ENCODE data around the gene ZNF609. TPM values are rescaled to one million over a fixed set of nuclear protein-coding genes. Genes with fewer than 3 reads are reported as not detected.
A peak's percentile ranks its signal among the peaks of the same experiment; 100 is the strongest.

ZNF609 gene
- 24.4 TPM for polyA plus RNA-seq
- long read RNA-seq, donor 1, result 0 reads
- long read RNA-seq, donor 2, partial matches to known transcripts, result 16 of 18 reads
- long read RNA-seq, donor 2, other reads (novel, unspliced or antisense), result 0 of 18 reads
- long read RNA-seq, donor 3, result 0 reads
- long read RNA-seq, donor 4, result 0 reads
- long read RNA-seq, donor 5, result 0 reads
- long read RNA-seq, donor 6, partial matches to known transcripts, result 5 of 7 reads
- long read RNA-seq, donor 6, other reads (novel, unspliced or antisense), result 0 of 7 reads
- long read RNA-seq, donor 7, result 0 reads
- long read RNA-seq, donor 8, full-length matches to known transcripts, result 5 of 18 reads
- long read RNA-seq, donor 8, partial matches to known transcripts, result 13 of 18 reads
- long read RNA-seq, donor 8, other reads (novel, unspliced or antisense), result 0 of 18 reads
- long read RNA-seq, donor 9, partial matches to known transcripts, result 10 of 11 reads
- long read RNA-seq, donor 9, other reads (novel, unspliced or antisense), result 0 of 11 reads
- long read RNA-seq, donor 10, partial matches to known transcripts, result 0 of 2 reads
- long read RNA-seq, donor 10, other reads (novel, unspliced or antisense), result 0 of 2 reads
- long read RNA-seq, donor 11, partial matches to known transcripts, result 51 of 56 reads
- long read RNA-seq, donor 11, other reads (novel, unspliced or antisense), result 5 of 56 reads

- peaks cover 12% of the 10 kb centered on the region for H3K36me3 ChIP-seq (ENCODE audit: control insufficient read depth, insufficient read depth, low read length)
- no peaks in the 10 kb centered on the region for H3K9me3 ChIP-seq (ENCODE audit: control insufficient read depth, low read depth, low read length)
- WGBS (ENCODE audit: insufficient coverage, low lambda C conversion rate), result no CpG with 5 or more reads among the region's 45 CpGs
- peaks cover 25% of the 10 kb centered on the region for H3K4me1 ChIP-seq (ENCODE audit: control insufficient read depth, insufficient read depth, low read length)
- H3K27ac ChIP-seq (ENCODE audit: low read length), result peak within 1 kb of the TSS; percentile 60
- H3K27me3 ChIP-seq (ENCODE audit: control insufficient read depth, insufficient read depth, low read length), result no peaks in the 10 kb centered on the region
- peak within 1 kb of the TSS; percentile 63 for H3K4me3 ChIP-seq (ENCODE audit: low read length)
- peak; percentile 87 to 96 for DNase-seq
Observed at GRCh38 chr15:64460206-64460723, at the start of gene ZNF609. ZNF609 (plus strand) TSS chr15:64460578; CDS start chr15:64499420, 38,842 bp downstream.

GRCh38 chr15:64412216-64412615 lies 48.2 kb upstream of the ZNF609 start:
- Histone ChIP-seq H3K27ac (ENCODE audit: low read length) (no peak overlapping the region), H3K4me1 (ENCODE audit: control insufficient read depth, insufficient read depth, low read length) (no peaks in the 10 kb centered on the region), H3K4me3 (ENCODE audit: low read length) (no peak overlapping the region), H3K36me3 (ENCODE audit: control insufficient read depth, insufficient read depth, low read length) (peaks cover 55% of the 10 kb centered on the region), H3K9me3 (ENCODE audit: control insufficient read depth, low read depth, low read length) (no peaks in the 10 kb centered on the region), H3K27me3 (ENCODE audit: control insufficient read depth, insufficient read depth, low read length) (no peaks in the 10 kb centered on the region)
- WGBS (ENCODE audit: insufficient coverage, low lambda C conversion rate), result 100% methylated on average over 1 of the region's 2 CpGs
- DNase-seq, result no peak

- H3K27ac ChIP-seq (ENCODE audit: low read length), result no peak overlapping the region
- H3K27me3 ChIP-seq (ENCODE audit: control insufficient read depth, insufficient read depth, low read length), result no peaks in the 10 kb centered on the region
- H3K36me3 ChIP-seq (ENCODE audit: control insufficient read depth, insufficient read depth, low read length), result peaks cover 48% of the 10 kb centered on the region
- no peaks in the 10 kb centered on the region for H3K9me3 ChIP-seq (ENCODE audit: control insufficient read depth, low read depth, low read length)
- no peak overlapping the region for H3K4me3 ChIP-seq (ENCODE audit: low read length)
- no peaks in the 10 kb centered on the region for H3K4me1 ChIP-seq (ENCODE audit: control insufficient read depth, insufficient read depth, low read length)
- WGBS (ENCODE audit: insufficient coverage, low lambda C conversion rate), result 100% methylated on average over 1 of the region's 2 CpGs
- no peak for DNase-seq
Observed at GRCh38 chr15:64422697-64423096, 37.7 kb upstream of the ZNF609 start.

- Histone ChIP-seq H3K4me1 (ENCODE audit: control insufficient read depth, insufficient read depth, low read length) (no peaks in the 10 kb centered on the region), H3K9me3 (ENCODE audit: control insufficient read depth, low read depth, low read length) (no peaks in the 10 kb centered on the region), H3K27ac (ENCODE audit: low read length) (no peak overlapping the region), H3K27me3 (ENCODE audit: control insufficient read depth, insufficient read depth, low read length) (no peaks in the 10 kb centered on the region), H3K36me3 (ENCODE audit: control insufficient read depth, insufficient read depth, low read length) (peaks cover 45% of the 10 kb centered on the region), H3K4me3 (ENCODE audit: low read length) (no peak overlapping the region)
- 67% methylated on average over 3 of the region's 6 CpGs for WGBS (ENCODE audit: insufficient coverage, low lambda C conversion rate)
- DNase-seq, result no peak
Observed at GRCh38 chr15:64423970-64424369, 36.4 kb upstream of the ZNF609 start.

- H3K36me3 ChIP-seq (ENCODE audit: control insufficient read depth, insufficient read depth, low read length), result peaks cover 44% of the 10 kb centered on the region
- no peak overlapping the region for H3K27ac ChIP-seq (ENCODE audit: low read length)
- no peaks in the 10 kb centered on the region for H3K4me1 ChIP-seq (ENCODE audit: control insufficient read depth, insufficient read depth, low read length)
- H3K9me3 ChIP-seq (ENCODE audit: control insufficient read depth, low read depth, low read length), result no peaks in the 10 kb centered on the region
- no peak for DNase-seq
- 88% methylated on average over 3 of the region's 3 CpGs for WGBS (ENCODE audit: insufficient coverage, low lambda C conversion rate)
- H3K27me3 ChIP-seq (ENCODE audit: control insufficient read depth, insufficient read depth, low read length), result no peaks in the 10 kb centered on the region
- H3K4me3 ChIP-seq (ENCODE audit: low read length), result no peak overlapping the region
Observed at GRCh38 chr15:64425221-64425620, 35.2 kb upstream of the ZNF609 start.

GRCh38 chr15:64426845-64427465 lies 33.4 kb upstream of the ZNF609 start:
- H3K27me3 ChIP-seq (ENCODE audit: control insufficient read depth, insufficient read depth, low read length), result no peaks in the 10 kb centered on the region
- peaks cover 40% of the 10 kb centered on the region for H3K36me3 ChIP-seq (ENCODE audit: control insufficient read depth, insufficient read depth, low read length)
- H3K4me1 ChIP-seq (ENCODE audit: control insufficient read depth, insufficient read depth, low read length), result no peaks in the 10 kb centered on the region
- DNase-seq, result peak in 1 of 2 donors; percentile 23
- whole genome bisulfite sequencing (ENCODE audit: insufficient coverage, low lambda C conversion rate), result 81% methylated on average over 3 of the region's 7 CpGs
- no peak overlapping the region for H3K27ac ChIP-seq (ENCODE audit: low read length)
- no peaks in the 10 kb centered on the region for H3K9me3 ChIP-seq (ENCODE audit: control insufficient read depth, low read depth, low read length)
- H3K4me3 ChIP-seq (ENCODE audit: low read length), result no peak overlapping the region

- no peak for DNase-seq
- H3K27me3 ChIP-seq (ENCODE audit: control insufficient read depth, insufficient read depth, low read length), result no peaks in the 10 kb centered on the region
- H3K9me3 ChIP-seq (ENCODE audit: control insufficient read depth, low read depth, low read length), result no peaks in the 10 kb centered on the region
- H3K27ac ChIP-seq (ENCODE audit: low read length), result no peak overlapping the region
- H3K4me3 ChIP-seq (ENCODE audit: low read length), result no peak overlapping the region
- peaks cover 33% of the 10 kb centered on the region for H3K36me3 ChIP-seq (ENCODE audit: control insufficient read depth, insufficient read depth, low read length)
- H3K4me1 ChIP-seq (ENCODE audit: control insufficient read depth, insufficient read depth, low read length), result no peaks in the 10 kb centered on the region
Observed at GRCh38 chr15:64429448-64429847, 30.9 kb upstream of the ZNF609 start.

- Histone ChIP-seq H3K27ac (ENCODE audit: low read length) (peak overlapping the region; percentile 27), H3K36me3 (ENCODE audit: control insufficient read depth, insufficient read depth, low read length) (peaks cover 33% of the 10 kb centered on the region), H3K4me1 (ENCODE audit: control insufficient read depth, insufficient read depth, low read length) (no peaks in the 10 kb centered on the region), H3K9me3 (ENCODE audit: control insufficient read depth, low read depth, low read length) (no peaks in the 10 kb centered on the region), H3K4me3 (ENCODE audit: low read length) (no peak overlapping the region), H3K27me3 (ENCODE audit: control insufficient read depth, insufficient read depth, low read length) (no peaks in the 10 kb centered on the region)
- WGBS (ENCODE audit: insufficient coverage, low lambda C conversion rate), result 100% methylated on average over 1 of the region's 3 CpGs
- peak; percentile 6 to 22 for DNase-seq
Observed at GRCh38 chr15:64430000-64430735, 30.2 kb upstream of the ZNF609 start.

- no peak for DNase-seq
- peaks cover under 1% of the 10 kb centered on the region for H3K4me1 ChIP-seq (ENCODE audit: control insufficient read depth, insufficient read depth, low read length)
- no peaks in the 10 kb centered on the region for H3K9me3 ChIP-seq (ENCODE audit: control insufficient read depth, low read depth, low read length)
- peaks cover 6% of the 10 kb centered on the region for H3K36me3 ChIP-seq (ENCODE audit: control insufficient read depth, insufficient read depth, low read length)
- no CpG with 5 or more reads among the region's 1 CpG for WGBS (ENCODE audit: insufficient coverage, low lambda C conversion rate)
- no peak overlapping the region for H3K27ac ChIP-seq (ENCODE audit: low read length)
- H3K4me3 ChIP-seq (ENCODE audit: low read length), result no peak overlapping the region
- H3K27me3 ChIP-seq (ENCODE audit: control insufficient read depth, insufficient read depth, low read length), result no peaks in the 10 kb centered on the region
Observed at GRCh38 chr15:64437982-64438381, 22.4 kb upstream of the ZNF609 start.

Measured in large intestine (tissue), 12 donors.